ENCODE data around the gene GGT7.
A peak's percentile ranks its signal among the peaks of the same experiment; 100 is the strongest.

Gene GGT7

GRCh38 chr20:34842143-34842542, 30.5 kb downstream of the GGT7 start:
- no peak for TF ChIP-seq CTCF (conservative IDR thresholded peaks at IDR 0.05; ENCODE audit: low read depth, low read length)
- DNase-seq (ENCODE audit: low read depth), result no peak
- no peak overlapping the region for H3K4me3 ChIP-seq (ENCODE audit: low read length)

- TF ChIP-seq CTCF (conservative IDR thresholded peaks at IDR 0.05; ENCODE audit: low read depth, low read length), result peak; percentile 20
- H3K4me3 ChIP-seq (ENCODE audit: low read length), result no peak overlapping the region
- no peak for DNase-seq (ENCODE audit: low read depth)
Measured at GRCh38 chr20:34834459-34834893, 38.2 kb downstream of the GGT7 start.

GRCh38 chr20:34831936-34832335, 40.7 kb downstream of the GGT7 start:
- DNase-seq (ENCODE audit: low read depth), result no peak
- TF ChIP-seq CTCF (conservative IDR thresholded peaks at IDR 0.05; ENCODE audit: low read depth, low read length), result no peak
- H3K4me3 ChIP-seq (ENCODE audit: low read length), result no peak overlapping the region

- no peak for TF ChIP-seq CTCF (conservative IDR thresholded peaks at IDR 0.05; ENCODE audit: low read depth, low read length)
- DNase-seq (ENCODE audit: low read depth), result no peak
- no peak overlapping the region for H3K4me3 ChIP-seq (ENCODE audit: low read length)
Measured at GRCh38 chr20:34829191-34829590, 43.5 kb downstream of the GGT7 start.

- no peak for DNase-seq (ENCODE audit: low read depth)
- H3K4me3 ChIP-seq (ENCODE audit: low read length), result peak within 1 kb of the TSS; percentile 86
- TF ChIP-seq CTCF (conservative IDR thresholded peaks at IDR 0.05; ENCODE audit: low read depth, low read length), result no peak
Measured at GRCh38 chr20:34825530-34826362, 46.9 kb downstream of the GGT7 start, which contains the start of gene NCOA6. NCOA6 (minus strand) TSS chr20:34825651; CDS start chr20:34782355, 43,296 bp downstream.

GRCh38 chr20:34824806-34825529, 47.7 kb downstream of the GGT7 start:
- DNase-seq (ENCODE audit: low read depth), result no peak
- TF ChIP-seq CTCF (conservative IDR thresholded peaks at IDR 0.05; ENCODE audit: low read depth, low read length), result peak; percentile 7
- H3K4me3 ChIP-seq (ENCODE audit: low read length), result peak overlapping the region; percentile 86
